PFSK-1 (cell line): ENCODE data around the gene AADACL4.

Experiments
- POLR2AphosphoS5 ChIP-seq: IDR thresholded peaks from 2 replicates; pipeline ENCODE4 v1.6.1; 2012; ENCODE audit warnings: low read depth, mild to moderate bottlenecking, control low read depth, low read length, moderate library complexity
- REST ChIP-seq, 2 experiments: IDR thresholded peaks; 2 replicates each; pipeline versions ENCODE4 v1.6.1 to v1.8.0; 2011 to 2012; ENCODE audit warnings: low read depth in 2 of 2, low read length in 2 of 2, control low read depth in 1 of 2, inconsistent platforms in 1 of 2, mild to moderate bottlenecking in 1 of 2, moderate library complexity in 1 of 2; ENCODE audit not compliant: insufficient read depth in 1 of 2

- TF ChIP-seq POLR2AphosphoS5, result no peak
- no peak for TF ChIP-seq REST (IDR thresholded peaks at IDR 0.05; ENCODE audit: insufficient read depth in 1 of 2, low read depth in 2 of 2, low read length in 2 of 2)
Observed at GRCh38 chr1:12711536-12711935, 67.7 kb downstream of the AADACL4 start.
